Suprapubic skin (tissue), 4 donors: Measurements from ENCODE around the gene PKP1. TPM values are rescaled to one million over a fixed set of nuclear protein-coding genes. Genes with fewer than 3 reads are reported as not detected.

Source experiments
- DNase-seq, 2 donors: peaks; one replicate each; pipeline ENCODE4 v3.0.0-alpha.2; 2019; ENCODE audit warnings: low spot score in 2 of 2
- H3K27ac ChIP-seq: fragments of 200-600 bp; sonication (generic); one replicate; pipeline ENCODE4 v1.5.1; 2019
- H3K27me3 ChIP-seq: fragments of 200-600 bp; sonication (generic); one replicate; pipeline ENCODE4 v1.5.1; 2019
- H3K36me3 ChIP-seq: fragments of 200-600 bp; sonication (generic); one replicate; pipeline ENCODE4 v1.5.1; 2019
- H3K4me1 ChIP-seq: fragments of 200-600 bp; sonication (generic); one replicate; pipeline ENCODE4 v1.5.1; 2019
- H3K4me3 ChIP-seq: fragments of 200-600 bp; sonication (generic); one replicate; pipeline ENCODE4 v1.5.1; 2019; ENCODE audit warnings: mild to moderate bottlenecking
- H3K9me3 ChIP-seq: fragments of 200-600 bp; sonication (generic); one replicate; pipeline ENCODE4 v1.5.1; 2019
- CTCF ChIP-seq, 2 donors: fragments of 200-600 bp in 1 of 2; fragments of 450-650 bp in 1 of 2; sonication (generic) in 1 of 2; IDR thresholded peaks; one replicate each; pipeline ENCODE4 v1.5.1; 2016 to 2019; ENCODE audit warnings: antibody characterized with exemption in 2 of 2, mild to moderate bottlenecking in 1 of 2, moderate library complexity in 1 of 2
- EP300 ChIP-seq: sonication (generic); formaldehyde crosslinking; IDR thresholded peaks from one replicate; pipeline ENCODE4 v1.6.1; 2017; ENCODE audit warnings: antibody characterized with exemption
- POLR2A ChIP-seq, 2 donors: fragments of 450-650 bp; IDR thresholded peaks; one replicate each; pipeline ENCODE4 v1.6.1; 2017; ENCODE audit warnings: antibody characterized with exemption in 2 of 2, mild to moderate bottlenecking in 2 of 2, moderate library complexity in 2 of 2
- POLR2AphosphoS5 ChIP-seq, 3 donors: sonication (generic); formaldehyde crosslinking; IDR thresholded peaks; one replicate each; pipeline ENCODE4 v1.6.1; 2017; ENCODE audit warnings: antibody characterized with exemption in 3 of 3
- WGBS: methylation state at CpG from one replicate; pipeline ENCODE4 v1.1.5; 2018; 5-methylcytosine and 5-hydroxymethylcytosine counted together
- total RNA-seq, 4 donors: library from RNA; depleted of rRNA; stranded (reverse); fragments of >200 nt; gene quantifications; one replicate each; pipeline ENCODE4 v1.1.0, GENCODE V29; 2016

Gene PKP1
- total RNA-seq, 4 donors from 2014 or later = 888 to 1,187 (median 1,096) TPM

GRCh38 chr1:201378804-201379203 is 95.5 kb downstream of the PKP1 start:
- no peak for DNase-seq
- Histone ChIP-seq H3K9me3 (no peaks in the 10 kb centered on the region), H3K27me3 (peaks cover 16% of the 10 kb centered on the region), H3K4me3 (no peak overlapping the region), H3K36me3 (no peaks in the 10 kb centered on the region), H3K4me1 (peaks cover 38% of the 10 kb centered on the region), H3K27ac (no peak overlapping the region)
- no peak for TF ChIP-seq POLR2A (IDR thresholded peaks at IDR 0.05)
- TF ChIP-seq EP300 = no peak
- no peak for TF ChIP-seq POLR2AphosphoS5 (IDR thresholded peaks at IDR 0.05)
- no peak for TF ChIP-seq CTCF (IDR thresholded peaks at IDR 0.05)
- 90% methylated on average over 6 of the region's 6 CpGs for WGBS

- no peak for DNase-seq
- Histone ChIP-seq H3K36me3 (no peaks in the 10 kb centered on the region), H3K9me3 (no peaks in the 10 kb centered on the region), H3K4me3 (no peak overlapping the region), H3K27ac (no peak overlapping the region), H3K27me3 (peaks cover 14% of the 10 kb centered on the region), H3K4me1 (peaks cover 35% of the 10 kb centered on the region)
- WGBS = 90% methylated on average over 9 of the region's 9 CpGs
- TF ChIP-seq CTCF (IDR thresholded peaks at IDR 0.05) (no peak), EP300 (no peak), POLR2A (IDR thresholded peaks at IDR 0.05) (no peak), POLR2AphosphoS5 (IDR thresholded peaks at IDR 0.05) (no peak)
These were observed 96.5 kb downstream of the PKP1 start for GRCh38 chr1:201379733-201380242.

- Histone ChIP-seq H3K27ac (no peak overlapping the region), H3K4me3 (no peak overlapping the region), H3K36me3 (peaks cover 5% of the 10 kb centered on the region), H3K27me3 (peaks cover 5% of the 10 kb centered on the region), H3K9me3 (no peaks in the 10 kb centered on the region), H3K4me1 (peaks cover 32% of the 10 kb centered on the region)
- TF ChIP-seq POLR2AphosphoS5 (IDR thresholded peaks at IDR 0.05) (no peak), EP300 (no peak), POLR2A (IDR thresholded peaks at IDR 0.05) (no peak), CTCF (IDR thresholded peaks at IDR 0.05) (no peak)
- 42% methylated on average over 7 of the region's 7 CpGs for WGBS
- DNase-seq = no peak
These were observed 97.8 kb downstream of the PKP1 start for GRCh38 chr1:201381130-201381529.

Other genes with a start within 250 kb of the PKP1 start
- not detected for gene CACNA1S, start 171.1 kb upstream of the PKP1 start, total RNA-seq
- gene ASCL5, start 156.3 kb upstream of the PKP1 start, total RNA-seq = not detected
- 10 to 100 TPM; 38.1 to 50.8 (median 40.7) TPM for gene TMEM9, start 129.0 kb upstream of the PKP1 start, total RNA-seq
- under 1 TPM in 2 of 4 donors, not detected in 2; 0.13 to 0.57 TPM for gene IGFN1, start 92.7 kb upstream of the PKP1 start, total RNA-seq
- gene TNNT2, start 94.2 kb downstream of the PKP1 start, total RNA-seq = 10 to 100 TPM in 3 of 4 donors, 1 to 10 TPM in 1; 7.9 to 54.6 (median 19.0) TPM
- gene LAD1, start 115.8 kb downstream of the PKP1 start, total RNA-seq = 100 to 1,000 TPM; 175 to 303 (median 218) TPM
- under 1 TPM in 2 of 4 donors, not detected in 2; 0.23 to 0.44 TPM for gene TNNI1, start 138.2 kb downstream of the PKP1 start, total RNA-seq
- gene PHLDA3, start 185.7 kb downstream of the PKP1 start, total RNA-seq = 10 to 100 TPM; 31.5 to 61.1 (median 44.5) TPM
- 100 to 1,000 TPM; 379 to 436 (median 414) TPM for gene CSRP1, start 223.6 kb downstream of the PKP1 start, total RNA-seq